Stimulated activated CD8-positive, alpha-beta memory T cell treated with anti-CD3 and anti-CD28 coated beads, Interleukin-4, amount 100 ng/mL, for 4 hours (primary cell): ENCODE results near the gene APOA4.

ENCODE experiments used
- DNase-seq, 2 donors: peaks; one replicate each; pipeline ENCODE4 v3.0.0-alpha.2; 2020; ENCODE audit warnings: low read depth in 2 of 2, low spot score in 1 of 2

The APOA4 gene

GRCh38 chr11:116778556-116778955, 44.5 kb downstream of the APOA4 start:
- no peak for DNase-seq

GRCh38 chr11:116777056-116777455, 46.0 kb downstream of the APOA4 start:
- DNase-seq, result no peak

GRCh38 chr11:116776522-116776984, 46.6 kb downstream of the APOA4 start:
- no peak for DNase-seq

GRCh38 chr11:116775975-116776374, 47.1 kb downstream of the APOA4 start:
- no peak for DNase-seq

- DNase-seq, result no peak
Measured at GRCh38 chr11:116774661-116775060, 48.4 kb downstream of the APOA4 start.

GRCh38 chr11:116773203-116774097, 49.7 kb downstream of the APOA4 start:
- DNase-seq, result no peak

- peak; percentile 85 to 86 for DNase-seq
Measured at GRCh38 chr11:116772443-116773202, 50.5 kb downstream of the APOA4 start, which contains the start of gene BUD13. Gene BUD13 (minus strand): TSS chr11:116772987. CDS start chr11:116772964, 23 bp downstream.

- DNase-seq, result no peak
Measured at GRCh38 chr11:116771935-116772334, 51.2 kb downstream of the APOA4 start.
